Osteoblast (primary cell): ENCODE measurements around the gene LRCOL1. TPM values are rescaled to one million over a fixed set of nuclear protein-coding genes. Genes with fewer than 3 reads are reported as not detected.
A peak's percentile ranks its signal among the peaks of the same experiment; 100 is the strongest.

ENCODE experiments used
- DNase-seq: peaks from one replicate; pipeline ENCODE4 v3.0.0; 2011; ENCODE audit warnings: low spot score, mixed read lengths; ENCODE audit not compliant: insufficient read length; ENCODE audit errors: missing footprints
- H2AFZ ChIP-seq: 2 replicates; pipeline ENCODE4 v1.6.0; 2011; ENCODE audit warnings: mild to moderate bottlenecking, low read length
- H3K27ac ChIP-seq: 2 replicates; pipeline ENCODE4 v1.5.1; 2011; ENCODE audit warnings: mild to moderate bottlenecking, low read depth, low read length, moderate library complexity
- H3K27me3 ChIP-seq: 2 replicates; pipeline ENCODE4 v1.6.0; 2012; ENCODE audit warnings: mild to moderate bottlenecking, control low read depth, inconsistent platforms, low read length, moderate library complexity; ENCODE audit not compliant: insufficient read depth
- H3K36me3 ChIP-seq: 2 replicates; pipeline ENCODE4 v1.5.1; 2011; ENCODE audit warnings: mild to moderate bottlenecking, low read length, control low read depth, moderate library complexity; ENCODE audit not compliant: insufficient read depth
- H3K4me1 ChIP-seq: 2 replicates; pipeline ENCODE4 v1.5.1; 2011; ENCODE audit warnings: mild to moderate bottlenecking, low read length, control low read depth, moderate library complexity; ENCODE audit not compliant: insufficient read depth
- H3K4me2 ChIP-seq: 2 replicates; pipeline ENCODE4 v1.6.0; 2011; ENCODE audit warnings: mild to moderate bottlenecking, low read length; ENCODE audit not compliant: insufficient read depth
- H3K4me3 ChIP-seq: fragments of 200-600 bp; sonication (generic); 3 replicates; pipeline ENCODE4 v1.5.1; 2012; ENCODE audit warnings: mild to moderate bottlenecking, low read length, inconsistent platforms; ENCODE audit not compliant: insufficient read depth
- H3K79me2 ChIP-seq: 2 replicates; pipeline ENCODE4 v1.6.0; 2012; ENCODE audit warnings: mild to moderate bottlenecking, low read length, control low read depth, inconsistent platforms; ENCODE audit not compliant: insufficient read depth
- H3K9me3 ChIP-seq: 2 replicates; pipeline ENCODE4 v1.5.1; 2011; ENCODE audit warnings: low read depth, low read length, control low read depth
- H4K20me1 ChIP-seq: 2 replicates; pipeline ENCODE4 v1.6.0; 2012; ENCODE audit warnings: mild to moderate bottlenecking, low read length, control low read depth; ENCODE audit not compliant: insufficient read depth
- total RNA-seq: library from RNA; depleted of rRNA; stranded (reverse); fragments of >200 nt; gene quantifications from 2 replicates; pipeline ENCODE4 v1.2.3, GENCODE V29; 2012
- TF ChIP-seq, protein P1 (sequence below): IDR thresholded peaks from 2 replicates; pipeline ENCODE4 v1.5.1; 2011; ENCODE audit warnings: mild to moderate bottlenecking, low read depth, low read length, moderate library complexity; ENCODE audit errors: extremely low read depth

The LRCOL1 gene
- total RNA-seq, 1 donor: not detected

DNA sequence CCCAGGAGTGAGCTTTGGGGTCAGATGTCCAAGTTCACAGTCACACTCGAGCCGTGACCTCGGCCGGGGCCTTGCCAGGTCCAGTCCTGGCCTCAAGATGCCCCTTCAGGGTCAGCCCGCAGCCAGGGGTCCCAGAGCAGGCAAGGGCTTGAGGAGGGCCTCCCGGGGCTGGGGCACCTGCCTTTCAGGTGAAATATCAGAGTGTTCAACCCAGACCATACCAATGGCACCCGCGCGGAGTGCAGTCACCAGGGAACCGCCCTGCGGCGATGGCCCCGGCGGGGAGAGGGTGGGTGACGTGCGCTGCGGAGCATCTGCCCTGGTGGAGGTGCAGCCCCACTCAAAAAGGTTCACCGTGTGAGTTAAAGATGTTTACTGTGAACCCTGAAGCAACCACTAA is 16.9 kb downstream of the LRCOL1 start:
- H3K4me2 ChIP-seq: peak overlapping the region; percentile 81
- TF ChIP-seq, protein P1, sequence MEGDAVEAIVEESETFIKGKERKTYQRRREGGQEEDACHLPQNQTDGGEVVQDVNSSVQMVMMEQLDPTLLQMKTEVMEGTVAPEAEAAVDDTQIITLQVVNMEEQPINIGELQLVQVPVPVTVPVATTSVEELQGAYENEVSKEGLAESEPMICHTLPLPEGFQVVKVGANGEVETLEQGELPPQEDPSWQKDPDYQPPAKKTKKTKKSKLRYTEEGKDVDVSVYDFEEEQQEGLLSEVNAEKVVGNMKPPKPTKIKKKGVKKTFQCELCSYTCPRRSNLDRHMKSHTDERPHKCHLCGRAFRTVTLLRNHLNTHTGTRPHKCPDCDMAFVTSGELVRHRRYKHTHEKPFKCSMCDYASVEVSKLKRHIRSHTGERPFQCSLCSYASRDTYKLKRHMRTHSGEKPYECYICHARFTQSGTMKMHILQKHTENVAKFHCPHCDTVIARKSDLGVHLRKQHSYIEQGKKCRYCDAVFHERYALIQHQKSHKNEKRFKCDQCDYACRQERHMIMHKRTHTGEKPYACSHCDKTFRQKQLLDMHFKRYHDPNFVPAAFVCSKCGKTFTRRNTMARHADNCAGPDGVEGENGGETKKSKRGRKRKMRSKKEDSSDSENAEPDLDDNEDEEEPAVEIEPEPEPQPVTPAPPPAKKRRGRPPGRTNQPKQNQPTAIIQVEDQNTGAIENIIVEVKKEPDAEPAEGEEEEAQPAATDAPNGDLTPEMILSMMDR: no peak
- peak overlapping the region; percentile 60 for H3K4me3 ChIP-seq

GRCh38 chr12:132593071-132593470 is 17.3 kb downstream of the LRCOL1 start:
- no peak overlapping the region for H3K4me3 ChIP-seq
- no peak overlapping the region for H3K27ac ChIP-seq
- H3K4me1 ChIP-seq: peaks cover 2% of the 10 kb centered on the region
- no peaks in the 10 kb centered on the region for H3K79me2 ChIP-seq
- no peaks in the 10 kb centered on the region for H3K27me3 ChIP-seq
- H3K36me3 ChIP-seq: no peaks in the 10 kb centered on the region
- H3K4me2 ChIP-seq: no peak overlapping the region
- no peak for DNase-seq
- no peak overlapping the region for H2AFZ ChIP-seq
- peaks cover 2% of the 10 kb centered on the region for H3K9me3 ChIP-seq
- TF ChIP-seq, protein P1: no peak
- H4K20me1 ChIP-seq: no peaks in the 10 kb centered on the region

More for the DNA sequence above, 16.9 kb downstream of the LRCOL1 start:
- Histone ChIP-seq H3K79me2 (no peaks in the 10 kb centered on the region), H3K4me1 (peaks cover 2% of the 10 kb centered on the region), H3K27me3 (no peaks in the 10 kb centered on the region), H4K20me1 (no peaks in the 10 kb centered on the region), H3K9me3 (peaks cover 2% of the 10 kb centered on the region), H3K36me3 (no peaks in the 10 kb centered on the region), H3K27ac (no peak overlapping the region), H2AFZ (peak overlapping the region; percentile 78)
- no peak for DNase-seq

- Histone ChIP-seq H2AFZ (no peak overlapping the region), H3K36me3 (no peaks in the 10 kb centered on the region), H3K4me2 (no peak overlapping the region), H3K4me3 (no peak overlapping the region), H3K4me1 (peaks cover 2% of the 10 kb centered on the region), H3K27ac (no peak overlapping the region), H3K9me3 (peaks cover 2% of the 10 kb centered on the region), H3K27me3 (no peaks in the 10 kb centered on the region), H4K20me1 (no peaks in the 10 kb centered on the region), H3K79me2 (no peaks in the 10 kb centered on the region)
- TF ChIP-seq, protein P1: no peak
- DNase-seq: no peak
These were observed 18.0 kb downstream of the LRCOL1 start for GRCh38 chr12:132592282-132592970.

DNA sequence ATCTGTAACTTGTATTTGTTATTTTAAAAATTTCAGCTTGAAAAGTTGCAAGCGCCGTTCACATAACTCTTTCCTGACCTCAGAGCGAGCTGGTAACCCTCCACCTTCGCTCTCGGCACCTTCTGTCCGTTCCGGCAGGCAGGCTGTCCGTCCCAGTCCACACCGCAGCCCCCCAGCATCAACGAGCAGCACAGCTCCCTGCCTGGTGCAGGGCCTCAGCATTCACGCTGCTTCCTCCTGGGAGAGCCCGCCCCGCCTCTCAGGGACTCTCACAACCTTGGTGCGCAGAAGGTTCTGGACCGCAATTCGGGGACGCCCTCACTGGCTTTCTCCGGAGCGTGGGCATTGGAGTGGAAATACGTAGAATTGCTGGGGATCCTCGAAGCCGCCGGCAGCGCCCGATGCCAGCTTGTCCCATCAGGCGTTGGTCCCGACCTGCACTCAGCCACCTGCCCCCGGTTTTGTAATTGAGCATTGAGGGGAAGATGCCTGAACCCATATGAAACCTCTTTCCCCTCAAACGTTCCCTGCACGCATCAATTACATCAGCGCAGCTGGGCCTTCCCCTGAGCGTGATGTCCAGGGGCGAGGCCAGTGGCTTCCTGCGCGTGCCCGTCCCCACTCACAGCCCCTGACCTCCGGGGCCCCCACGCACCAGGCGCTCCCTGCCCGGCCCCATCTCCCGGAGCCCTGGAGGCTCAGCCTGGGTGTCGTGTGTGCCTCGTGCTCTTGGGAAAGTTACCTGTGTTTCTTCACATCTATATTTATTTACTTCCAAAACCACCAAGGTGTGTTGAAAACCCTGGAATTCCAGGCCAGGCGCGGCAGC is 19.1 kb downstream of the LRCOL1 start:
- H3K79me2 ChIP-seq: no peaks in the 10 kb centered on the region
- no peak overlapping the region for H3K27ac ChIP-seq
- TF ChIP-seq, protein P1: no peak
- no peak overlapping the region for H3K4me2 ChIP-seq
- H3K36me3 ChIP-seq: no peaks in the 10 kb centered on the region
- H4K20me1 ChIP-seq: no peaks in the 10 kb centered on the region
- H3K9me3 ChIP-seq: peaks cover 2% of the 10 kb centered on the region
- H2AFZ ChIP-seq: no peak overlapping the region
- peaks cover 2% of the 10 kb centered on the region for H3K4me1 ChIP-seq
- no peaks in the 10 kb centered on the region for H3K27me3 ChIP-seq
- no peak for DNase-seq
- no peak overlapping the region for H3K4me3 ChIP-seq
